RPMI8226 (cell line): ENCODE results near the gene S100PBP.

Experiments
- DNase-seq: peaks from one replicate; pipeline ENCODE4 v3.0.0-alpha.2; 2015

The S100PBP gene

GRCh38 chr1:32830092-32830852 is 12.8 kb downstream of the S100PBP start:
- DNase-seq = no peak

- no peak for DNase-seq
Observed at GRCh38 chr1:32831878-32832277, 14.4 kb downstream of the S100PBP start.

- DNase-seq = no peak
Observed at GRCh38 chr1:32848354-32849063, 31.1 kb downstream of the S100PBP start.

GRCh38 chr1:32855861-32856617 is 38.6 kb downstream of the S100PBP start:
- no peak for DNase-seq

- no peak for DNase-seq
Observed at GRCh38 chr1:32858136-32858535, 40.7 kb downstream of the S100PBP start.

GRCh38 chr1:32858791-32859190 is 41.3 kb downstream of the S100PBP start:
- DNase-seq = no peak

GRCh38 chr1:32859915-32860314 is 42.5 kb downstream of the S100PBP start:
- no peak for DNase-seq

GRCh38 chr1:32860566-32860965 is 43.1 kb downstream of the S100PBP start:
- no peak for DNase-seq

- no peak for DNase-seq
Observed at GRCh38 chr1:32861904-32862695, 44.6 kb downstream of the S100PBP start.

- no peak for DNase-seq
Observed at GRCh38 chr1:32863218-32863880, 45.9 kb downstream of the S100PBP start.

GRCh38 chr1:32863881-32864245 is 46.4 kb downstream of the S100PBP start:
- DNase-seq = no peak

- DNase-seq = no peak
Observed at GRCh38 chr1:32864375-32865019, 47.0 kb downstream of the S100PBP start.

- DNase-seq = no peak
Observed at GRCh38 chr1:32865639-32866405, 48.4 kb downstream of the S100PBP start.

- no peak for DNase-seq
Observed at GRCh38 chr1:32867151-32867550, 49.7 kb downstream of the S100PBP start.

- DNase-seq = no peak
Observed at GRCh38 chr1:32867671-32868070, 50.2 kb downstream of the S100PBP start.

- no peak for DNase-seq
Observed at GRCh38 chr1:32868085-32868484, 50.6 kb downstream of the S100PBP start.

GRCh38 chr1:32868806-32869455 is 51.5 kb downstream of the S100PBP start:
- no peak for DNase-seq

GRCh38 chr1:32869923-32870614 is 52.6 kb downstream of the S100PBP start:
- DNase-seq = no peak

- no peak for DNase-seq
Observed at GRCh38 chr1:32870615-32871363, 53.3 kb downstream of the S100PBP start, which contains the start of gene FNDC5. Gene FNDC5, minus strand, starts transcription at chr1:32870912.
